OCI-M1 (cell line): Measurements from ENCODE around the gene GRIK1.
A peak's percentile ranks its signal among the peaks of the same experiment; 100 is the strongest.

Experiments used
- DNase-seq: peaks from one replicate; lab custom pipeline; 2025; lab: John Stamatoyannopoulos, UW

Gene GRIK1

DNA sequence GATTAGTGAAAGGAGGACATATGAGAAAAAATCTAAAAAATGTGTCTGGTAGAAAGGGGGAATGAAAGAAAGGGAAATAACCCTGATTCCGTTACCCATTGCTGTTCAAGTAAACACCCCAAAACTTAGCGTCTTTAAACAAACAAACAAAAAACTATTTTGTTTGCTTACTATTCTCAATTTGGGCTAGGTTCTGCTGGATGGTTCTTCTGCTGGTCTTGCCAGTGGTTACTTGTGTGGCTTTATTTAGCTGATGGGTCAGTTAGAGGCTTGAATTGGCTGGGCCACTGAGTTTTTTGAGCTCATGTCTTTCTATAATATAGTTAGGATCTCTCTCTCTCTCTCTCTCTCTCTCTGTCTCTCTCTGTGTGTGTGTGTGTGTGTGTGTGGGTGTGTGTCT, 112.1 kb downstream of the GRIK1 start:
- no peak for DNase-seq

- no peak for DNase-seq
Measured at GRCh38 chr21:29827236-29827635, 112.6 kb downstream of the GRIK1 start.

- no peak for DNase-seq
Measured at GRCh38 chr21:29826386-29826785, 113.4 kb downstream of the GRIK1 start.

DNA sequence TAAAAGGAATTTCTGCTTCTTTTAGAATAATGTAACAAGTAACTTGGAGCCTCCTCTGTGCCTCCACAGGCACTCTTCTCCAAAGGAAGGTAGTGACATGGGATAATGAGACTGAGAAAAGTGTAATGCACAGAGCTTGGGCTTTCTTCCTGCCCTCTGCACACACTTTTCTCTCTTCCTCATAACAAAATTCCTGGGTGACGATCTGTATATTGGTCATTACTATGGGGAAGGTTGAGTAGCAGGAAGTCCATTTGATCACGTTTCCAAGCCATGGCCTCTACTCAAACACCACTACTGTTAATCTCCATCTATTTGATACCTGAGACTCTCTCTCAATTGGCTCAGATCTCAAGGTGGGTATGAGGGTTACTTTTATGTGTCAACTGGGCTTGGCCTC, 113.9 kb downstream of the GRIK1 start:
- no peak for DNase-seq

DNA sequence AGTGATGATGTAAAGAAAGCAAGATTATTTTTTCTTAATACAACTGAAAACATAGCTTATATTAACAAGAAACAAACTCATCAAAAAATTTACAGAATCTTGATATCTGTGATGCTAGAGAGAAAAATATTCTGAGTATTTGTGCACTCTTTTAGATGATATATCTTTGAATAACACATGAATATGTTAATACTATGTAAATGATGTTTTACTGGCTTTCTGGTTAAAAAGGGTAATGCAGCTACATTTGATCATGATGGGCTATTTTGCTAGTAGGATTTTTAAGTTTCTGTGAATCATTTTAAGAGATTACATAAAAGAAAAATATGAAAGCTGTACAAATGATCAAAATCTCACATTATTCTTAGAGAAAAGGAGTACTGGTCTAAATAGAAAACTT, 114.5 kb downstream of the GRIK1 start:
- no peak for DNase-seq

- DNase-seq: no peak
Measured at GRCh38 chr21:29822064-29822463, 117.7 kb downstream of the GRIK1 start.

- DNase-seq: no peak
Measured at GRCh38 chr21:29821230-29821629, 118.6 kb downstream of the GRIK1 start.

- DNase-seq: no peak
Measured at GRCh38 chr21:29819675-29820326, 120.0 kb downstream of the GRIK1 start.

GRCh38 chr21:29818383-29818921, 121.3 kb downstream of the GRIK1 start:
- no peak for DNase-seq

- no peak for DNase-seq
Measured at GRCh38 chr21:29817450-29817849, 122.3 kb downstream of the GRIK1 start.

DNA sequence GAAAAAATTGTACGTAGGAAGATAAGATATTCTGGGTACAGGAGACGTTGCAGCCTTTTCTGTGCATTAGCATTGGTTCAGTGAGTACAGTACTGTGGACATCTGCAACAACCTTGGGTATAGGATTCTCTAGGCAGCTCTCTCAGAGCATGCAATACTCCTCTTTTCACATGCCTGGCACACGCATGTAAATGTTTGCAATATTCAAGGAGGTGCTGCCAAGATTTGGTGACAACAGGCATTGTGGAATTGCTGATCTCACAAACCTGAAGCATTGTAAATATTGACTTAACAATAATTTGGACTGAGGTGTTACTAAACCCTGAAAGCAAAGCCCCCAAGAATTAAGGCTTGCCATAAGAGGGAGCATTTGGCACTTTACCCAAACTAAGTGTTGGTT, 126.8 kb downstream of the GRIK1 start:
- no peak for DNase-seq

DNA sequence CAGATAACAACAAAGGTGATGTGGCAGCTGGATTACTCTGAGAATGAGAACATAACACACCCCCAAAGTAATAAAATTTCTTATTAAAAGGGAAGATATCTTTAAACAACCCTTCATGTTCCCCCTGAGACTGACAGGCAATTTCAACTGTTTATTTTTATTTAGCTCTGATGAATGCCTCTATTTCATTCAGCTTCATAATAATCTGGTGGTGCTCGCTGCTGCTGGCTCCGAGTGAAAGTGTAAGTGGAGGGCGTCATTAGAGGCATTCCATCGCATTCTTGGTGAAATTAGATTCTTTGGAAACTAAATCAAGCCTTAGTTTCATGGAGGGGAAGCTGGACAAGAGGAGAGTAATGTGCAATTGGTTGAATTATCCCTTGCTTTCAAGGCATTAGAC, 128.9 kb downstream of the GRIK1 start:
- no peak for DNase-seq

DNA sequence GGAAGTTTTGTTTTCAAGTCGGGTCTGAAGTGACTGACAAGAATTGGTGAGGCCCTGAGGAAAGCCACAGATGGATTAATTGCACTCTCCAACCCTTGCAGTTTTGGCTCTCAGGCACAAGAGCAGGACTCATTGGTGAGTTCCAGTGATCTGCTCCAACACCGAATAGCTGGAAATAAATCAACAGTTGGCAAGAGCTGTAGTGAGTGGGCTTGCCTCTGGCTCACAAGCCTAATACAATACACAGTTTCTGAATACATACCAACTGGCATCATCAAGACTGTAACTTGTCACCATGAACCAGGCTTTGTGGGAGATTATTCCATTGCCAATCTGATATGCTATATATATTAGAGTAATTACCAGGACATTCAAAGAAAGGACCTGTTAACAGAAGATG, 131.6 kb downstream of the GRIK1 start:
- DNase-seq: no peak

- DNase-seq: peak; percentile 39
Measured at GRCh38 chr21:29805105-29805504, 134.7 kb downstream of the GRIK1 start.

DNA sequence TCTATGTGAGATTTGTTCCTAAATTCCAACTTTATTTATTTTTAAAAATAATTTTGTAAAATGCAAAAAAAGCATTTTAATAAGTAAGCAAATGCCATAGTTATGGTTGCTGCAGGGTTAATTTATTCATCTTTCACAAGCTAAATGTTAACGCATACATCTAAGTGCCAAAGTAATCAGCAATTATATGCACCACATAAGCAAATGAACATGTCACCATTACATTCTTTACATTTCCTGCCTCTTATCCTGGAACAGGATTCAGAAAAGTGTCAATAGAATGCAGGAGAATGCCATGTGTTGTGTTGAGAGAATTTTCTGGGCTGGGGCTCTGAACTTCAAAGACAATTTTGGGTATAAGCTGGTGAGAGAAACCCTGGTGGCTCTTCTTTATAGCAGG, 136.6 kb downstream of the GRIK1 start:
- DNase-seq: no peak

- no peak for DNase-seq
Measured at GRCh38 chr21:29801122-29801521, 138.7 kb downstream of the GRIK1 start.

GRCh38 chr21:29800056-29800455, 139.7 kb downstream of the GRIK1 start:
- DNase-seq: peak; percentile 81

DNA sequence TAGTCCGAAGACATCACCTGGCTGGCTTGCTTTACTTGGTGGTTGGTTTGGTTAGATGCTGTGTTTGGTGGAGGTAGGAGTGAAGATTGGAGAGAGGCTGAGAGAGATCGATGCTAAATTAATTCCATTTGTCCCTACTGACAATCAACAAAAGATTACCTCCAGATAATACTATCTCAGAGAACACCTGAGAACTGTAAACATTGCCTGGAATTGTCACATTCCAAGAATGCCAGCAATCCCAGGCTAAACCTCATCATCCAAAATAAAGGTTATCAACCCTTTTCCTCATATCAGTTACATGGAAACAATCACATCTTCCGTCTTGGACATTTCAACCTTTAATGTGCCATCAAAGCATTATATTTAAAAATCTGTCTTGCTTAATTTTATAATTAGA, 141.0 kb downstream of the GRIK1 start:
- DNase-seq: no peak

DNA sequence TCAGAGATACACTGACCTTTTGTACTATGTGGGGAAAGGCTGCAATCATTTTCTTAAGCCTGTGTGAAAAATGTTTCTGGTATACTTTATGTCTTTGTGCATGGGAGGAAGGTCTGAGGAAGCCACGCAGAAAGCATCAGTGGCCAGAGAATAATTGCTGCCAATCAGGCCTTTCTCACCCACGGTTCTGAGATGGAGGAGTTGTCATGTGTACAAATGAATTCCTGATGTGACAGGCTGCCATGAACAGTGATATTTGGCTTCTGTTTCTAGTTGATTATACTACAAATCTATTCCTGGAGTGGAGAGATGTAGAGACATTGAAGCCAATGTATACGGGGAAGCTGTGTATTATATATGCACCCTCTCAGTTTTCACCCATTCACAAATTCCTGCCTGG, 142.6 kb downstream of the GRIK1 start:
- no peak for DNase-seq

DNA sequence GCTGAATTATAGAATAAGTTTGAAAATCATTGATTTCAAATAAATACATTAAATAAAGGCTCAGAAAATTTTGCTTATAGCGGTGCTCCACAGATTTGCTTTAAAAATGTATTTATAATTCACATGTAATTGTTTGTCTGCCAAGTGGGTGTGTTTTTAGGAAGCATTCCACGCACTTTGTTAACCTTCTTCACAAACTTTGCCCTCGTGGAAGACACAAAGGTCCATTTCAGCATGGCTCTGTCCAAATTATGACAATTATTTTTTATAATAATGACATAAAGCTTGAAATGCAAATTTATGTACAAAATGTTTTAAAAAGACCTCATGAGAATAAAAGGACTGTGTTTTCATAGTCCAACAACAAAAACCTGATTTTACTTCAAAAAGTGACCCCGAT, 146.1 kb downstream of the GRIK1 start:
- DNase-seq: no peak

DNA sequence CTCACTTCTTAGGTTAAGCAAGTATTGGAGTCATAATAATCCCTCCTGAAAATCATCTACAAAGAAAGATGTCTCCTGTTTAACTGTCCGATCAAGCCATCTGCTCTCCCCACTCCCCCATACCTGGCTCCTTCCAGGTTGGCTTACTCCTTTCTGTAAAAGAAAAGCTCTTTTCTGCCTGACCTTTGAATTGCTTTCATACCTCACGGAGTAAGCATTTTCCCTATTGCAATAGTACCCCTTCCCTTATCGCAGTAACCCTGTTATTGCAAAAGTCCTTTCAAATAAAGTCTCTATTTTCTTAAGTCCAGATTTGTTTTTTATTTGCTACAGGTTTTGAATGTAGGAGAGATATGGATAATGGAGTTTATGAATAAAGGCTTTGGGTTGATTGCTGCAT, 150.4 kb downstream of the GRIK1 start:
- DNase-seq: no peak

- DNase-seq: no peak
Measured at GRCh38 chr21:29788752-29789151, 151.0 kb downstream of the GRIK1 start.

GRCh38 chr21:29787361-29787909, 152.4 kb downstream of the GRIK1 start:
- DNase-seq: no peak
